Lower leg skin (tissue), 3 donors: ENCODE data around the gene SERPINA1.

Source experiments
- POLR2A ChIP-seq, 2 donors: fragments of 450-650 bp; IDR thresholded peaks; one replicate each; pipeline ENCODE4 v1.6.1; 2016 to 2017; ENCODE audit warnings: antibody characterized with exemption in 2 of 2, mild to moderate bottlenecking in 1 of 2, moderate library complexity in 1 of 2
- TF ChIP-seq, protein P1 (sequence below), 3 donors: fragments of 450-650 bp; IDR thresholded peaks; one replicate each; pipeline ENCODE4 v1.5.1; 2016; ENCODE audit warnings: antibody characterized with exemption in 3 of 3, mild to moderate bottlenecking in 3 of 3, moderate library complexity in 2 of 3

DNA sequence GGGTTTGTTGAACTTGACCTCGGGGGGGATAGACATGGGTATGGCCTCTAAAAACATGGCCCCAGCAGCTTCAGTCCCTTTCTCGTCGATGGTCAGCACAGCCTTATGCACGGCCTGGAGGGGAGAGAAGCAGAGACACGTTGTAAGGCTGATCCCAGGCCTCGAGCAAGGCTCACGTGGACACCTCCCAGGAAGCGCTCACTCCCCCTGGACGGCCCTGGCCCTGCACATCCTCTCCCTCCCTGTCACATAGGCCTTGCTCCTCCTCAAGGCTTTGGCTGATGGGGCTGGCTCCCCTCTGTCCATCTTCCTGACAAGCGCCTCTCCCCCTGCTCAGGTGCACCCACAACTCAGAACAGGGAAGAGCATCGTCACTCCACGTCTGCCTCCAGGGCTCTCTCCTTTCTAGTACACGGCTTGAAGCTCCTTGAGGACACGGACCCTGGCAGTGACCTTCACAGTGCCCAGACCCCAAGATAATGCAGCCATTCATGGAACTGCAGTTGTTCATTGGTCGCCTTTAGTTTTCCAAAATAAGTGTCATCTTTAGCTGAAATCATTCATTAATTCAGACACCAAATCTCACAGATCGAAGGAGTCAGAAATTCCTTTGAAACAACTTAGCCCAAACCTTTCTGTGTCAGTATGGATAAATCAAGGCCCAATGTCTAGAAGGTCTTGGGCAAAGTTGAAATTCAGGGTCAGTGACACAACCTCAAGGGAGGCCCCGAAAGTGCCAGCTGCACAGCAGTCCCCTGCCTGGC, 9.7 kb downstream of the SERPINA1 start:
- TF ChIP-seq, protein P1, sequence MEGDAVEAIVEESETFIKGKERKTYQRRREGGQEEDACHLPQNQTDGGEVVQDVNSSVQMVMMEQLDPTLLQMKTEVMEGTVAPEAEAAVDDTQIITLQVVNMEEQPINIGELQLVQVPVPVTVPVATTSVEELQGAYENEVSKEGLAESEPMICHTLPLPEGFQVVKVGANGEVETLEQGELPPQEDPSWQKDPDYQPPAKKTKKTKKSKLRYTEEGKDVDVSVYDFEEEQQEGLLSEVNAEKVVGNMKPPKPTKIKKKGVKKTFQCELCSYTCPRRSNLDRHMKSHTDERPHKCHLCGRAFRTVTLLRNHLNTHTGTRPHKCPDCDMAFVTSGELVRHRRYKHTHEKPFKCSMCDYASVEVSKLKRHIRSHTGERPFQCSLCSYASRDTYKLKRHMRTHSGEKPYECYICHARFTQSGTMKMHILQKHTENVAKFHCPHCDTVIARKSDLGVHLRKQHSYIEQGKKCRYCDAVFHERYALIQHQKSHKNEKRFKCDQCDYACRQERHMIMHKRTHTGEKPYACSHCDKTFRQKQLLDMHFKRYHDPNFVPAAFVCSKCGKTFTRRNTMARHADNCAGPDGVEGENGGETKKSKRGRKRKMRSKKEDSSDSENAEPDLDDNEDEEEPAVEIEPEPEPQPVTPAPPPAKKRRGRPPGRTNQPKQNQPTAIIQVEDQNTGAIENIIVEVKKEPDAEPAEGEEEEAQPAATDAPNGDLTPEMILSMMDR (IDR thresholded peaks at IDR 0.05): no peak
- TF ChIP-seq POLR2A (IDR thresholded peaks at IDR 0.05): no peak
